Gastrocnemius medialis (tissue), 4 donors: ENCODE results near the gene PAIP2.

Source experiments
- CTCF ChIP-seq, 5 experiments: fragments of 450-650 bp in 3 of 5; fragments of 200-600 bp in 2 of 5; sonication (generic) in 2 of 5; IDR thresholded peaks in 4 of 5; conservative IDR thresholded peaks in 1 of 5; 1 replicate in 4 of 5; 2 replicates in 1 of 5; pipeline ENCODE4 v1.5.1; 2016 to 2019; ENCODE audit warnings: antibody characterized with exemption in 5 of 5, mild to moderate bottlenecking in 3 of 5, moderate library complexity in 3 of 5
- POLR2A ChIP-seq, 2 donors: fragments of 450-650 bp; IDR thresholded peaks; one replicate each; pipeline ENCODE4 v1.6.1; 2017; ENCODE audit warnings: antibody characterized with exemption in 2 of 2, mild to moderate bottlenecking in 2 of 2, moderate library complexity in 2 of 2

- TF ChIP-seq POLR2A (IDR thresholded peaks at IDR 0.05), result no peak
- no peak for TF ChIP-seq CTCF (IDR thresholded peaks at IDR 0.05 in 4 of 5, conservative IDR thresholded peaks at IDR 0.05 in 1 of 5)
Observed at GRCh38 chr5:139410121-139410992, 68.7 kb downstream of the PAIP2 start.
